AML-193 (cell line): ENCODE measurements around the gene PAPOLG.

Experiments
- DNase-seq, 2 experiments: peaks; one replicate each; lab custom pipeline; 2025; lab: John Stamatoyannopoulos, UW

The PAPOLG gene

DNA sequence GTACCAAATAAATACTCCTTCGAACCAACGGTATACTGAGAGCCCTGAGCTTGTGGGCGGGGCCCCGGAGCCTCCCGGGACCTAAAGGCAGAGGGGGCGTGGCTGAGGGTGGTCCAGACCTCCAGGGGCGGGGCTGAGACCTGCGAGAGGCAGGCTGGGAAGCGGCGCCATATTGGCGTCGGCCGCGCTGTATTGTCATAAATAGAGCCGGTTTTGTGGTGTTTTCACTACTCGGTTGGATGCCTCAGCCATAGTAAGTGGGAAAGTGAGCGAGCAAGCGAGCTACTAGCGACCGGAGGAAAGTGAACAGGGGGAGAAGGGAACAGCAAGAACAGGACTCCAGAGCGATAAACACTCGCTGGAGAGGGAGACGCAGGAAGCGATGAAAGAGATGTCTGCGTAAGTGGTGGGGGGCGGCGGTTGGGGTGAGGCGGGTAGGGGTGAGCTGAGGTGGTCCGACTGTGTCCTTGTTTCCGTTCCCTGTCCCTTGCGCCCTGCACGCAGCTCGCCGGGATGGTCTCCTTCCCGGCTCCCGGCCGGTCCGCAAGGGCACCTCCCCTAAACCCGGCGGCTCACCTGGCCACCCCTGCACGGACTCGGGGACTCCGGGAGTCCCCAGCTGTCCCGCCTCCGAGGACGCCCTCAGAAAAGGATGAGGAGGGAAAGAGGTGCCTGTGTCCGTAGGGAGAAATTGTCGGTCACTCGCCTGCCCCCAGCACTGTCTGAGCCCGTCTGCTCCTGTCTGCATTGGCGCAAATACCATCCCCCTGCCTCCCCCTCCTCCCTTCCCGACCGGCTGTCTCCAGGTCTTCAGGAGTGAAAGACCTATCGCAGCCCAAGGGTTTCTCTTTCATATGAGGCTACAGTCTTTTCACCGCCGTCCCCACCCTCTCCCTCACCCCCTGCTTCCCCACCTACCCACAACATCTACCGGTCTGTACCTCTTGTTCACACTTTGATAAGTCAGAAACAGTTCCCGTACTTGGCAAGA, at the start of gene PAPOLG:
PAPOLG (plus strand) TSS at position 172 of the 991 bp plus-strand sequence; CDS start at position 383, 211 bp downstream.
- peak; percentile 82 to 85 for DNase-seq

DNA sequence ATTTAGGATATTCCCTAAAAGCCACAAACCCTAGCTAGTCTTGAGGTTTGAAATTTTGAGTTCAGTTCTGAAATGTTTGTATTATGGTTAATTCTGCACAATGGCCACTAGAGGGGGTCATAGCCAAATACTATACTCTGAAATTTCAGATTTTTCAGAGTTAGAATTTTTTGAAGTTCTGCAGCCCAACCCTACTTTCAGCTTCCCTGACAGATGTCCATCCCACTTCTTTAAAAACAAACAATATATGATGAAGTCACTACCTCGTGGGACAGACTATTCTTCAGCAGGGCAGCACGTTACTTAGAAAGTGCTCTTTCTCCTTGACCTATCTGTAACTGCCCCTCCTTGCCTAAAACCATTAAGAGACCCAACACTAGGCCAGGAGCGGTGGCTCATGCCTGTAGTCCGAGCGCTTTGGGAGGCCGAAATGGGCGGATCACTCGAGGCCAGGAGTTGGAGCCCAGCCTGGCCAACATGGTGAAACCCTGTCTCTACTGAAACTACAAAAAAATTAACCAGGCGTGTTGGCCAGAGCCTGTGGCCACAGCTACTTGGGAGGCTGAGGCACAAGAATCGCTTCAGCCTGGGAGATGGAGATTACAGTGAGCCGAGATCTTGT, 48.2 kb upstream of the PAPOLG start:
- peak; percentile 2 to 24 for DNase-seq

DNA sequence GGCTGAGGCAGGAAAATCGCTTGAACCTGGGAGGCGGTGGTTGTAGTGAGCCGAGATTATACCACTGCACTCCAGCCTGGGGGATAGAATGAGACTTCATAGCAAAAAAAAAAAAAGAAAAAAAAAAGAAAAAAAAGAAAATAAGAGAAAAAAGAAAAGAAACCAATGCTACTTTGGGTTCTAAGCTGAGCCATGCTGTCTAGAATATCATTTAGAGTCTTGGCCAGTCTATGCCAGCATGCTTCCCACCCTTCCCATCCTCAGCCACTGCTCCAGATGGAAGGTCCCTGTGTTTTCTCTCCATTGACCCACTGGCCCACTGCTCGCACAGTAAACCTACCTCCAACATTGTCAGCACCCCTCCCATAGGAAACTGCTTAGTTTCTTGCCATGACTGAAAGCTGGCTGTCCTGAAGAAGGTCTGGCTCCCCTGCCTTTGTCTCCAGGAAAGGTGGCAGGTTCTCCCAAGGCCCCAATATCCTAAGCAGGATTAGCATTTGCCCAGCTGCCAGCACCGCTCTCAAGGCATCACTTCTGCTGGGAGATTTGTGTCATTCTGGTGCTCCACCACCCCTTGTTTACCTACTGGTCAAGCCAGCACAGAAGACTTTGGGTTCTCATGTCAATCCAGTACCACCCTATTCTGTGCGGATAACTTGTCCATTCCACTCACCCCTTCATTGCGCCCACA, 47.3 kb upstream of the PAPOLG start:
- no peak for DNase-seq

DNA sequence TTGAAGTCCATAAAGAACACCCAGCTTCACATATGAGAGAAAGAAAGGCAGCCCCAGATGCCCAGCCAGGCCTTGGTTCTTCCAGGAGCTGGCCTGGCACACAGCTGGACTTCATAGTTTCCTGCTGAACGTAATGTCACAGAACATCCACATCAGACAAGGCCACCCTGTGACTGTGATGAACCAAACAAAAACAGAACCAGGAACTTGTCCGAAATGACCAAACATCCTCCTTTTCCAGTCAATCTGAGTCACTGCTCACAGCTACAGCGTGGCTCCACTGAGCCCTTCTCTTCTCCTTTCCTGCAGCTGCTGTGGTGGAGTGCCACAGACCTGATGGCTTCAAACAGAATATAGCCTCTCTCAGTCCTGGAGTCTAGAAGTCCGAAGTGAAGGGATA, 45.4 kb upstream of the PAPOLG start:
- DNase-seq: peak in 1 of 2 experiments; percentile 10

DNA sequence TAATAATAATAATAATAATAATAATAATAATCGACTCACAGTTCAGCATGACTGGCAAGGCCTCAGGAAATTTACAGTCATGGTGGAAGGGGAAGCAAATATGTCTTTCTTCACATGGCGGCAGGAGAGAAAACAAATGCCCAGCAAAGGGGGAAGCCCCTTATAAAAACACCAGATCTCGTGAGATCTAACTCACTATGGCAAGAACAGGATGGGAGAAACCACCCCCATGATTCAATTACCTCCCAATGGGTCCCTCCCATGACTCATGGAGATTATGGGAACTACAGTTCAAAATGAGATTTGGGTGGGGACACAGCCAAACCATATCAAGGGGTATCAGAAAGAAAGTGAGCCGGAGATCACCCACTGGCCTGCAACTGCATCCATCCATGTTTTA, 40.5 kb upstream of the PAPOLG start:
- DNase-seq: no peak

DNA sequence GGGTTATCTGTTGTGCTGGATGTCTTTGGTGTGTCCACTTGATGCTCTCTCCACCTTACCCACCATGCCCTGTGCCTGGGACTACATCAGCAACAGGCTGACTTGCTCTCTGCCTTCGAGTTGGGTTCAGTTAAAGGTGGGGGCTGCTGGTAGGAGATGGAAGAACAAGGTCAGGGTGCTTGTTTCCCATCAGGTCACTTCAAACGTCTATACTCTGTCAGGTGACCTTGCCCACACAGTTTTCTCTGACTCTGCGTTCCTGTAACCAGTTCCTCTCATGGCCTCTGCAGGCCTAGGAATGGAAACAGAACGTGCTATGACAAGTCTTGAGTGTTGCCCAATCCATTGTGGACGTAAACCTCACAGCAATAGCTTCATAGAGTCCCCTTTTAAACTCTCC, 38.4 kb upstream of the PAPOLG start:
- DNase-seq: no peak

DNA sequence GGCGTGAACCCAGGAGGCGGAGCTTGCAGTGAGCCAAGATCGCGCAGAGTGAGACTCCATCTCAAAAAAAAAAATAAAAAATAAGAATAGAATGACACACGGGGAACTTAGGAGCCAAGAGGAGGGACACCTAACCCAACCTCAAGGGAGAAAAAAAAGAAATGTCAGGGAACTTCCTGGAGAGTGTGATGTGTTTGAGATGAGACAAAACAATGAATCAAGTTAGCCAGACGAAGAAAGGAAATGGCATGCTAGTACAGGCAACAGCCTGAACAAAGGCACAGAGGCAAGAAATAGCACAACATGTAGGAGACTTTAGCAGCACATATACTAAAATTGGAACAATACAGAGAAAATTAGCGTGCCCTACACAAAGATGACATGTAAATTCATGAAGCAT, 36.7 kb upstream of the PAPOLG start:
- no peak for DNase-seq

DNA sequence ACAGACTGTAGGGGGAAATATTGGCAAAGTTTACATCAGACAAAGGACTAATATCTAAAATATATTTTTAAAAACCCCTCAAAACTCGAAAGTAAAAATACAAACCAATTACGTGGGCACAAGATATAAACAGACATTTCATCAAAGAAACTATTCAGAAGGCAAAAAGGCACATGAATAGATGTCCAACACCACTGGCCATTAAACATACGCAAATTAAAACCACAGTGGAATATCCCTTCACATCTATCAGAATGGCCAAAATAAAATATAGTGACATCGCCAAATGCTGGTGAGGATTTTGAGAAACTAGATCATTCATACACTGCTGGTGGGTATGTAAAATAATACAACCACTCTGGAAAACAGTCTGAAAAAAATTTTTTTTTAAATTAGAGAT, 30.6 kb upstream of the PAPOLG start:
- no peak for DNase-seq

DNA sequence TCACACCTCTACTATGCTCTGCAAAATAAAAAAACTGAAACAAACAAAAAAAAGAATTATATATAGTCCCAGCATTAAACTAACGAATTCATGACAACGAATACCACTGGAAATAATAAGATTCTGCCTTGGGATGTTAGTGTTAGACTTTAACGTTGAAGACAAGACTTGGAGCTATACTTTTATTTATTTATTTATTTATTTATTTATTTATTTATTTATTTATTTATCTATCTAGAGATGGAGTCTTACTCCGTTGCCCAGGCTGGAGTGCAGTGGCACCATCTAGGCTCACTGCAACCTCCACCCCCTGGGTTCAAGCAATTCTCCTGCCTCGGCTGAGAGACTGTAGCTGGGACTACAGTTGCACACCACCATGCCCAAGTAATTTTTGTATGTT, 27.2 kb upstream of the PAPOLG start:
- DNase-seq: no peak

DNA sequence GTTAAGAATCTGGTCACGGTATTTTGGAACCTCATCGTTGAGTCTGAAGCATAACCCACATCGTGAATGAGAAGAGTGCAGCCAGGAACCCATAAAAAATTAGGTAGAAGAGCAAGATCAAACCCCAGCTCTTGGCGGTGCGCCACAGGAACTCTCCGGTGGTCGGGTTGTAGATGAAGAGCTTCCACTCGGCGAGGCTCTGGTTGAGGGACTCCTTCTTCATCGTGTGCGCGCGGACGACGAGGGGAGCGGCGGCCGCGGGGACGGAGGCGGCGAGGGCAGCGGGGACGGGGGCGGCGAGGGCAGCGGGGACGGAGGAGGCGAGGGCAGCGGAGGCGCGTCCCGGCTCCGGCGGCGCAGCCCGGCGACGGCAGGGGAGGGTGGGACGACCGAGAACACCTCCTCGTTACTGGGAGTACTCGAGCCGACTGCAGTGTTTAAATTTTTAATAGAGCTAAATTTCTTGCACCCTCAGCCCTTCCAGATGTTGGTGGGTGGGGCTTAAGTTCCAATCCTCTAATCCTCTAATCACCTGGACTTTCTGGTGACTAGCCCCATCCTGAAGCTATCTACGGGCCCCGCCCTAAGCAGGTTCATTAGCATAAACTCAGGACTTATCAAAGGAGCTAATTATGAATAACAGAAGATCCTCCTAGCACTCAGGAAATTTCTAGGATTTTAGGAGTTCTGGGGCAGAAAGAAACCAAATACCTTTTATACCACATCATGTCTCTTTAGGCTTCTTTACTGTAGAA, 20.4 kb upstream of the PAPOLG start:
- no peak for DNase-seq

DNA sequence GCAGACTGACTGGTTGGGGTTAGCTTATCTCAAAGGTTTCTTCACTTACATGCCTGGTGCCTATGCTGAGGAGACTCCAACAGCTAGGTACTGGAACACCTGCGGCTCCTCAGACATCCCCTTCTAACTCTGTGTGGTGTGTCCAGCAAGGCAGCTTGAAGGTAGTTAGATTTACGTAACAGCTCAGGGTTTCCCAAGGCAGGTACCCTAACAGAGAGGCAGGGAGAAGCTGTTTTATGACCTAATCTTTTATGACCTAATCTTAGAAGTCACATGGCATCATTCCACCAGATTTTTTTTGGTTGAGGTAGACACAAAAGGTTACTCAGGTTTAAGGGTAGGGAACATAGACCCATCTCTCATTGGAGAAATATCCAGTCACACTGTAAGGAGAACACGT, 17.4 kb upstream of the PAPOLG start:
- no peak for DNase-seq

DNA sequence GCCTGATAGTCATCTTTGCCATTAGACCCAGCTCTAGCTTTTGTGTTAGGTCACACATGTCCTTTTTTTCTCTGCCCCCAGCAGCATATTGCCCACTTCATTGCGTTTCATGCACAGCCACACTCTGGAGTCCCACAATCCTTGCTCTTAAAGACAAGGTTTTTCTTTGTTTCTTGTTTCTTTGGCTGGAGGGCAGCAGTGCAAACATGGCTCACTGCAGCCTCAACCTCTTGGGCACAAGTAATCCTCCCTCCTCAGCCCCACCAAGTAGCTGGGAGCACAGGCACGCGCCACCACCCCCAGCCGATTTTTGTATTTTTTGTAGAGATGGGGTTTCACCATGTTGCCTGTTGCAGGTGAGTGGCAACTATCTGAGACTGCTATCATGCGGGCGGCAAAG, 16.9 kb upstream of the PAPOLG start:
- DNase-seq: no peak

DNA sequence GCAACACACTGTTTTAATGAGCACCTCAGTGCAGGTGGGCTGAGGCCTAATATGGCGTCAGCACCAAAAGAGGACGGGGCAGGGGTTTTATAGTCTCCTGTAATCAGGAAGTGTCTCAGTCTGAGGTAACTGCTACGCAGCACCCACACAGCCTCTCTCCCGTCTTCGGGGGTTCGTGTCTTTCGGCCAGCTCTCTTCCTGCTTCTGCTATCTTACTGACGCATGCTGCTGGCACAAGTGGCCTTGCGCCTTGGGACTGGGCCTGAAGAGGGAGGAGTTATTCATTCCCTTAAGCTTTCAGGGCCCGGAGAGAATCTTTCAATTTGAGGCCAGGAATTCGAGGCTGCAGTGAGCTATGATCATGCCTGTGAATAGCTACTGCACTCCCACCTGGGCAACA, 14.5 kb upstream of the PAPOLG start:
- DNase-seq: no peak

DNA sequence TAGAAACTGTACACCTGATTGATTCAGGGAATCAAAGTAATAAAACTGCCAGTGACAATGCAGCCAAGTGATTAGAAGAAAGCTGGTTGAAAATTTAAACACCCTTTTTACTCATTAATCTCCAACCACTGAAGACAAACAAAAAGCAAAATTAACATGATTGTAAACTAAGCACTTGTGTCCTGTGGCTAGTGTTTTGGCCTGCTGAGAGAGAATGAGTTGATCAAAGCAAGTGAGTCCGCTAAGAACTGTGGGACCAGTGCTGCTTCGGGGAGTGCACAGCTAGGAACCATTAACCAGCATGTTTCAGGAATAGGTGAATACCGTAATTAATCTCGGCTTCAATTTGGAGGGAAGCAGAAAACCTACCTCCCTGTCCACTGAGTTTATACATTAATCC, 13.6 kb upstream of the PAPOLG start:
- no peak for DNase-seq

DNA sequence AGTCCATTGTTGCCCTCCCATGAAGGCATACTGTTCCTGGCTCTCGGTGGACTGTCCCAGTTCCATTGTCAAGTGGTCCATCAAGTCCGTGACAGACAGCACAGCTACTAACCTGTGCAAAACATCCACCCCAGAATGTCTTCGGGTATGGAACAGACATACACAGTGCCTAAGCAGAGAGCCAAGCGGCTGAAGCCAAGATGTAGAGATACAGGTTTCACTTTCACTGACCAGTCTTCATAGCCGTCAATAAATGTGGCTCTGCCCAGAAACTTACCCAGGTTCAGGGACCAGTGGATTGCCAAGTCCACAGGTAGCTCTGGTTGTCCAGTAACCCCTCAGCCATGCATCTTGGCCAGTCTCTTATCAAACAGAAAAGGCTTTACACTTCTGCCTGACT, 10.7 kb upstream of the PAPOLG start:
- DNase-seq: no peak

DNA sequence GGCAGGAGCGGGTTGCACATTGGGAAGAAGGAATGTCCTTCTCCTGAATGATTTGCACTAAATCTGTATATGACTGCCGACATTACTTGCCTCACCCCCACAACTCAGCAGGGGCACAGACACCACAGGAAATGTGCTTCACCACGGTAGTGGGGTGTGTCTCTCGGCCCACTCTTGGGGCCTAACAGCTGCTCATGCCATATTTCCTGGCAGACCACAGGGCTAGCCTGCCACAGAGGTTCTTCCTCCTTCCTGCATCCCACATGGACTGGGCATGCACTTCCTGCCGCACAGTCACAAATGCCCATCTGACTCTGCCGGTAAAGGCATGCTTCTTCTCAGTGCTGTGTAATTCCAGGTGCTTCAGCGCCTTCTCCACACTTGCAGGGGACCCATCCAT, 10.3 kb upstream of the PAPOLG start:
- no peak for DNase-seq

DNA sequence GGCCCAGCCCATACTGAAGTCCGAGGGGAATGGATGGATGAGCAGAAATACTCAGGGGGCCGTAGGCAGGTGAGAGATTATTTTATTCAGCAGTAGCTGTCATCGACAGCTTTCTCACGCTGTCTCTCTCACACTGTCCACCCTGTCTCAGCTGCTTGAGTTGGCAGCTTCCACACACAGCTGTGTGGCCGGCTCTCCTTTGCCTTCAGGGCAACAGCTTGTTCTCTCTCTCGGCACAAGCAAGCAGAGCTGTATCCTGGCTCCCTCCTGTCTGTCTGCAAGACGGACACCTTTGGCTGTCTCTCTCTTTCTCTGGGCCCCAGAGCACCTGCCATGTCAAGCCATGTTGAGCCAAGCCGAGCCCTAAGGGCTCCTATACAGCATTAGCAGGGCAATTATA, 9.8 kb upstream of the PAPOLG start:
- no peak for DNase-seq

DNA sequence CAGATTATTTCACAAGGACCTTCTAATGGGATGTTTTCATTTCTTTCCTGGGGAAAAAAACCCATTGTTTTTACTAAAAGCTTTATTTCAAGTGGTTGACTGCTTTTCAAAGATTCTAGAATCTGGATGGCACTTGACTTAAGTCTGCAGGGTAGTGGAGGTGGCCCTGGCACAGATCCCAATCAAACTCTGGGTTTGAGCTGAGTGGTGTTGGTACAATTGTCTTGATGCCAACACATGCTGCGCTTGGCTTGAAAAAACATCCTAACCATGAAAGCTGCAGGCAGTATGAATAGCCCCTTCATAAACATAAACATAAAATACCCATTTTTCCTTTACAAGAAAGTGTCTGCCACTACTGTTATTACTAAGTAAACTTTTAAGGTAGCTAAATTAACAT, 3.6 kb downstream of the PAPOLG start:
- DNase-seq: no peak

DNA sequence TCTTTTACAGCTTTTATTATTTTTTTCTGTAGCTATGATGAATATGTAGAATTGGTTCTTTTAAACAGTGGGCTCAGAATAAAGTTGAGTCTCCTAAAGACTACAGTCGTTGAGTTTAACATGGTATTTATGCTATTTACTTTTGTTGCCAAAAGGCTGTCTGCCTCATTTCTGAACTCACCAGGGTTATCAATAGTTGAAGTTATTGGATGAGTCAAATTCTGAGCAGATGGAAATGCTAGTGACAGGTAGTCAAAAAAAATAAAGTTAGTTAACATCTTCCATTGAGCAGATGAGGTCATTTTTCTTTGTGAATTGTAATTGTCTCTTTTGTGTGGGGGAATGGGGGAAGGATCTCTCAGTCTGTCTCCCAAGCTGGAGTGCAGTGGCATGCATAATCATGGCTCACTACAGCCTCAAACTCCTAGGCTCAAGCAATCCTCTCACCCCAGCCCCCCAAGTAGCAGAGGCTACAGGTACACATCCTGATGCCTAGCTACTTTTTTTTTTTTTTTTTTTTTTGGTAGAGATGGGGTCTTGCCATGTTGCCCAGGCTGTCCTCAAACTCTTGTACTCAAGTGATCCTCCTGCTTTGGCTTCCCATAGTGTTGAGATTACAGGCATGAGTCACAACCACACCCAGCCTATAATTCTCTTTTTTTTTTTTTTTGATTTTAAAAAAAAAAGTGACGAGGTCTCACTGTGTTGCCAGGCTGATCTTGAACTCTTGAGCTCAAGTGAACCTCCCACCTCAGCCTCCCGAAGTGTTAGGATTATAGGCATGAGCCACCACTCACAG, 8.9 kb downstream of the PAPOLG start:
- no peak for DNase-seq

DNA sequence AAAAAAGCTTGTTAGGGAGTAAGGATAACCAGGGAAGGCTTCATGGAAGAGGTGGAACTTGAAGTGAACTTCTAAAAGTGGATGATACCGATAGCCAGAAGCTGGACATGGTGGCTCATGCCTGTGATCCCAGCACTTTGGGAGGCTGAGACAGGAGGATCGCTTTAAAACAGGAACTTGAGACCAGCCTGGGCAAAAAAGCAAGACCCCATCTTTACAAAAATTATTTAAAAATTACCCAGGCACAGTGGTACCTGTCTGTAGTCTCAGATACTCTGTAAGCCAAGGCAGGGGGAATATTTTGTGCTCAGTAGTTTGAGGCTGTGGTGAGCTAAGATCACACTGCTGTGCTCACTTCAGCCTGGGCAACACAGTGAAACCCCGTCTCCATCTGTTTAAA, 10.2 kb downstream of the PAPOLG start:
- DNase-seq: no peak

DNA sequence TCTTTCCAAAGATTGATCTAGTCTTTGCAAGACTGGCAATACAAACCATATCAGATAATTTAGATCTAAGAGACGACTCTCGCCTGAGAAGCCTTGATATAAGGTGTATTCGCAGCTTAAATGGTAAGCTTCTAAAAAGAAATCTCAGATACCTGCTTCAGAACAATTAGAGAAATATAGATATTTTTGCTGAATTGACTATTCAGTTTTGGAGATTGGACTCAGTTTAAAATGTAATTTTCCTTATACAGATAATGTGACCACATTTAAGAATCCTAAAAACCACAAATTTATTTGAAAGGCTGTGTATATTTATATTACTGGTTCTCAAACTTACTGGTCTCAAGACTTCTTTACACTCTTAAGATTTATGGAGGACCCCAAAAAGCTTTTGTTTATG, 15.4 kb downstream of the PAPOLG start:
- no peak for DNase-seq
